Bladder microvascular endothelial cell (primary cell): ENCODE data around the gene FAM120B. TPM values are rescaled to one million over a fixed set of nuclear protein-coding genes. Genes with fewer than 3 reads are reported as not detected.

Source experiments
- total RNA-seq: library from RNA; depleted of rRNA; stranded (reverse); fragments of >200 nt; gene quantifications from 2 replicates; pipeline ENCODE4 v1.2.3, GENCODE V29; 2014

FAM120B gene
- total RNA-seq, result 8.9 and 21.1 TPM in 2 replicates

GRCh38 chr6:170306324-170307079, at the start of gene FAM120B:
TSS of gene FAM120B (plus strand) at chr6:170306758. CDS start at chr6:170317391, 10,633 bp downstream.

GRCh38 chr6:170290296-170291128, 16.0 kb upstream of the FAM120B start, which contains the start of gene DLL1:
TSS of gene DLL1 (minus strand) at chr6:170291078. CDS start at chr6:170290139, 939 bp downstream.

Other genes with a start within 250 kb of the FAM120B start
- 2.2 and 2.6 TPM in 2 replicates for gene DLL1, start 15.7 kb upstream of the FAM120B start, total RNA-seq
- 249 and 325 TPM in 2 replicates for gene PSMB1, start 246.5 kb downstream of the FAM120B start, total RNA-seq
- 6.6 and 12.4 TPM in 2 replicates for gene TBP, start 247.6 kb downstream of the FAM120B start, total RNA-seq